M059J (cell line): ENCODE results near the gene COBL. TPM values are rescaled to one million over a fixed set of nuclear protein-coding genes. Genes with fewer than 3 reads are reported as not detected.

ENCODE experiments used
- DNase-seq: peaks from one replicate; pipeline ENCODE4 v3.0.0-alpha.2; 2012; ENCODE audit warnings: low read depth
- total RNA-seq: library from RNA; depleted of rRNA; stranded (reverse); fragments of >200 nt; shearing (Covaris generic); gene quantifications from 2 replicates; pipeline ENCODE4 v1.2.3, GENCODE V29; 2014

Gene COBL
- total RNA-seq, 1 experiment from 2014 or later: 0.10 TPM

DNA sequence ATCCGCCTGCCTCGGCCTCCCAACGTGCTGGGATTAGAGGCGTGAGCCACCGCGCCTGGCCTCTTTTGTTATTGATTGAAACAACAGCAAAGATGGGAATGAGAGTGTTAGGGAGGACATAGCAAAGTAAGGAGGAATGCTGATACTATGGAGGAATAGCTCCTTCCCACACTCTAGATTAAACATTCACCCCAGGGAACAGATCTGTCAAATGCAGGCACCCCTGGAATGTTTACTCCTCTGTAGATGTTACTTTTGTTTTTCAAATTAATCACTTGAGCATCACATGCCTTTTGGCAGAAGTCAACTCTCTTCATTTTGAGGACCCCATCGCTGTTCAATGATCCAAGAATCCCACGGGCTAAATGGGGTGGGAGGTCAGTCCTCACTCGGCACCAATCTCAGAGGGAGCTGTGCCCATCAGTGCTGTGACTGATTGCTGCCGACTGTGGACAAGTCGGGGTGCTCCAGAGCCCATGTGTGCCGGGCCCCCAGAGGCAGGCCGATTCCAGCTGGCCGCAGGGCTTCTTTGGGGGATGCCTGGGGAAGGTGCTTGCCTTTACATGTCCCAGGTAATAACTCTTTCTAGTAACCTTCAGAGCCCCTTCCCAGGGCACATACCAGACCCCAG is 10.2 kb upstream of the COBL start:
- DNase-seq: no peak

GRCh38 chr7:51325908-51326307 is 9.3 kb upstream of the COBL start:
- no peak for DNase-seq

- DNase-seq: no peak
These were observed 8.7 kb upstream of the COBL start for GRCh38 chr7:51325261-51325676.

- DNase-seq: no peak
These were observed 7.7 kb upstream of the COBL start for GRCh38 chr7:51324206-51324898.

DNA sequence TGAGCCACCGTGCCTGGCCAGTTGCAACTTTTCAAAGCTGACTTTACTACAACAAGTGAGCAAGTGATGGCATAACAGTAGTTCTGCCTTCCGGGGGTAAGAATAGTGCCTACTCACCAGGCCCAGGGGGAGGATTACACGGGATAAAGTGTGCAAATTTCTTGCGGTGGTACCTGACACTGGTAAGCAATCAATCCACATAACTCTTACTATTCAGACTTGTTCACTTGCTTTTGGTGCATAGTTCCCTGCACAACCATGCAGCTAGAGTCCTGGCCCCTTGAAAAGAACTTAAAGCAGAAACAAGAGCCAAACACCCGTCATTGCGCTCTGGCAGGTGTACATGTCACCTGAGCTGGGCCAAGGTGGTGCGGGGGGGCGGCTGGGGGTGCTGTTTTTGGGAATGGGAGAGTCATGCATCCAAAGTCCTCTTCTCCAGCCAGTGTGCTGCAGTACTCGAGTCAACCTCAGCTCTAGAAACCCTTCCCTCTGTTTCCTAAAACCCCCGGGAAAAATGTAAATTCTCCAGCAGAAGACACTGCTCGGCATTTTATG is 5.4 kb upstream of the COBL start:
- no peak for DNase-seq

DNA sequence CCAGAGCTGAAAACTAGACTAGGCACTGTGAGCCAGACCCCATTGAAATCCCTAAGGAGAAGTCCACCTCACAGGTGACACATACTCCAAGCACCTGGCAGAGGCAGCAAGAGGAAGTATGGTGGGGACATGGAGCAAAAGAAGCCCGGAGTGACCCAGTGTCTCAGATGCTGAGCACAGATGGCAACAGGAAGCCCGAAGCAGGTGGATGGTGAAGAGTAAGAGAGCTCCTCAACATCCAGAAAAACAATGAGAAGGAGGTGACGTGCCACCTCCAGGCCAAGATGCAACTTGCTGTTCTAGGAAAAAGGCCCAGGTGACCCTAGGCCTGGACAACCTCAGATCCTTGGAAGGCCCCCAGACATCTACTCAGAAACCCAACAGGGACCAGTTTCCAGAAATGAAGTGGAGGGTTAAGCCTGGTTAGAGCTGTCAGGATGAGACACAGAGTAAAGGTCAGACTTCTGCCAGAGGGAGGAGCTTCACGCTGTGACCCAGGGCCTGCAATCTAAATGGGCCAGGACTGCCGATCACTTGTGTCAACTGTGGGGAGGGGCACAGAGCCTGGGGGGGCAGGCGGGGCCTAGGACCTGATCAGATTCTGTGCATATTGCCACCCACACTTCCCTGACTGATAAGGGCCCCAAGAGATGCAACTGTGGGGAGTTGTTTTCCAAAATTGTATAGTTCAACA is 2.4 kb upstream of the COBL start:
- no peak for DNase-seq

- no peak for DNase-seq
These were observed 1.4 kb upstream of the COBL start for GRCh38 chr7:51318001-51318400.

DNA sequence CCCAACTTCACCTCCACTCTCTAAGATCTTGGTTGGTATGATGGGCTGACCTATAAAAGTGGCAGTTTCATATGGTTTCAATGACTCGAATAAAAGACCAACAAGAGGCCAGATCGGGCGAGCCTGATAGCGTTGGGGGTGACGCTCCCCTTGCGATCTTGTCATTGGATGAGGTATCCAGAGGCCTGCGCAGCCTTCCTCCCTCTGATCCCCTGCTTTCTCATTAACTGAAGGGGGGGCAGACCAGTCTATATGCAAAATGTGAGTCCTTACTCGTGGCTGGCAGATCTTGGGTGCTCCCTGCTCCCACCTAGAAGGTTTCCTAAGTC is 937 bp upstream of the COBL start:
- no peak for DNase-seq

- DNase-seq: no peak
These were observed 345 bp downstream of the COBL start for GRCh38 chr7:51316262-51316665.

DNA sequence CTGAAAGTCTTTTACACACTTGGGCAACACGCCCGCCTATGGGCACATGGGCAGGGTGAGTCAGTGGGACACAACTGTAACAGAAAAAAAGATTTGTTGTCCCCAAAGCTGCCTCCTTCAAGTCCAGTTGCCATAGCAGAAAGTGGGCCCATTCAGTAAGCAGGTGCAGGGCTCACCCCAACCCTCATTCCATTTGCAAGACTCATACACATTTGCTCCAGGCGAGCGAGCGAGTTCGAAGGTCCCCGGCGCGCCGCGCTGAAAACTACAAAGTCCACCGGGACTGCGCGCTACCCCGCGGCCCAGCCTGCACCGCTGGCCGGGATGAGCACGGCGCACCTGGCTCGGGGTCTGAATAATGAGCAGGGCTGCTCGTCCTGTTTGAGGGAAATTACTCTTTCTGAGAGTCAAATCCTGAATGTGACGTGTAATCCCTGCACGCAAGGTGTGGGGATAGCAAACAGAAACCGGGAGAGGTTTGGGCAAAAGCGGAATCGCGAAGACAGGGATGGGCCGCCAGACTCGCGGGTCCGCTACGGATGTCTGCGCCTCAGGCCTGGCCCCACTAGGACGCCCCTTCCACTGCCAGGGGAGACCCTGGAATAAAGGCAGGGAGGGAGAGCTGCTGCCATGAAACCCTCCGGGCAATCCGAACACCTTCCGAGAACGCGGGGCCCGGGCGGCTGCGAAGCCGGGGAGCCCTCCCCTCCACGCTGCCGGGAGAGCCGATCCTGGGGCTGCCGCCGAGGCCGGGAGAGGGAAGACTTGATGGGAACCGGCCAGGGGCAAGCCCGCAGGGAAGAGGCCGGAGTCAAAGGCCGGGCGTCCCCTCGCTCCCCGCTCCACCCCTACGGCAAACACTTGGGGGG is 982 bp downstream of the COBL start:
- peak; percentile 53 for DNase-seq

- no peak for DNase-seq
These were observed 1.9 kb downstream of the COBL start for GRCh38 chr7:51314726-51315125.

DNA sequence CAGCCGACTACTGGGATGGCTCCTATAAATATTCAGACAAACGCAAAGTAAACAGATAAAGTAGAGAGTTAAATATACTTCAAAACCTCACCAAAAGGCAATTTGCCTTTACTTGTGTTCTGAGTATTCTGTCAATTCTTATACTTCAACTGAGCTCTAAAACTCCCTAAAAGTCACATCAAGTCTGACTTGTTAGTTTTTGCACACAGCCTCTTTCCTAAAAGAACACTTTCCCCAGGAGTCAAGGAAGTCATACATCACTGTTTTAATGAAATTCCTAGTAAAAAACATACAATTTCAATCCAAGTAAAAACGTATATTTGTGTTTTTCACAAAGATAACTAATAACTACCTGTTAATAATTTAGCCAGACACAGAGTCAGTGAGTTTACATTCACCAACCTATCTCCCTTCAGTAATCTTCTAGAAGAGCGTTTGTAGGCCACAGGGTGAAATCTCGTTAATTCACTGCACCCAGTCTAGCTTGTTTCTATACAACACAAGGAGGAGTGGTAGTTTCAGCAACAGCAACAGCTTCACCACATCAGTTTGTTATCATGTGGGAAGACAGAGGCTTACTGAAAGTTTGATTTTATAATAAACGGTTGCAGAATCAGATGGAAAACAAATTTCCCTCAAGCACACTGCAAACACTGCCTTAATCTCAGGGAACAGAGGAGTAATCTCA is 2.7 kb downstream of the COBL start:
- no peak for DNase-seq

GRCh38 chr7:51312951-51313737 is 3.5 kb downstream of the COBL start:
- no peak for DNase-seq

GRCh38 chr7:51311166-51311565 is 5.4 kb downstream of the COBL start:
- no peak for DNase-seq

DNA sequence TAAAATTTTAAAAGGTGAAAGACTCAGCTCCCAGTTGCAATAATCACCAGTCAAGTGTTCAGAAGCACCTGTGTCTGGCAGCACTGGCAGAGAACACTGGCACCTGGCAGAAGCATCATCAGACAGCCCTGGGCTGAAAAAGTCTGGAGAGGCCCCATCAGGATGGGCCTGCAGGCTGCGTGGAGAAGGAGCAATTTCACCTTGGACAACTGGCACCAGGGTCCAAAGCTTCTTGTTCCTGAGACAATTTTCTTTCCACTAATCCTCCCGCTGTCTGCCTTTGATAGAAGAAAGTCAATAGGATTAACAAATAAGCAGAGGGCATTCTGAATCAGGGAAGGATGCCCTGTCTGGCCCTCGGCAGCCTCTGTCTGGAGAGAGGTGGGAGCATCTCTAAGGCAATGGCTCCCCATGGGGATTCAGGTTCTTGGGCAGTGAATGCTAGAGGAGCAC is 6.5 kb downstream of the COBL start:
- DNase-seq: no peak

GRCh38 chr7:51309361-51310130 is 7.1 kb downstream of the COBL start:
- no peak for DNase-seq

GRCh38 chr7:51308696-51309095 is 7.9 kb downstream of the COBL start:
- no peak for DNase-seq

DNA sequence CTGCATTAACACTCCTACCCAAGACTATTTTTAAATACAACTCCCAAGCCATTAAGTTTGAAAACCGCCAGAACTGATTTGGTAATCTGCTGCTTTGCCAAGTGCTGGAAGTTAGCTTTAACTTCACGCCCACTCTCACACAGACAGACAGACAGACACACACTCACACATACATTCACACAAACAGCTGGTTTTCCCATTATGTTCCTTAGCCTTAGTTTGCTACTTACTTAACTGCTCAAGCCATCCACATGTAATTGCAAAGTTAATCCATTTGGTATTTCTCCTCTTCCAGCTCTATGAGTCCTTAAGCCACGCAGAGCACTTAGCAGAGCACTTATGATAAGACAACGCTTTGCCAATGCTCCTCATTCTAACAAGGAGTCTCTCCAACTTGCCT is 8.3 kb downstream of the COBL start:
- no peak for DNase-seq

DNA sequence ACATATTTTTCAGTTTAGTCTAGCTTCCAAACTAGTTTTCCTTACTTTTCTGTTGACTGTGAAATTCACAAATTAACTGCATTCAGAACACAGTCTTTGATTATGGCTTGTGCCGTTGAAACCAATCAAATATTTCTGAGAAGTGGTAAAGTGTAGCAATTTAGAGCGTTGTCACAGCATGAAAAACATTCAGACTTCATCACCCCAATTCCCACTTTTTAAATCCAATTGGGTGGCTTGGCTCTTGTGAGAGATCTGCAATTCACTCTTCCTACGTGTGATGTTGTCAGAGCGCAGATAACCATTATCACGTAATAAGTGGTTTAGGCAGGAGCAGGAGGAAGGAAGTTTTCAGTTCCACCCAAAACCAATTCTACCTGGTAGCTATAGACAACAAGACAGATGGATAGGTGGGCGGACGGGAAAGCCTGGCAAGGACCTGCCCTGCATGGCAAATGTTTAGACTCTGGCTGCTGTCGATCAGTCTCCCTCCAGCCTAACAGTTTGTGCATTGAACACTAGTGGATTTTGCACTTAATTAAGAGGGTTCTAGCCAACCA is 8.9 kb downstream of the COBL start:
- DNase-seq: no peak
